ENCODE data around the gene ACOXL.
"Not testable (repeated sequence)": the region's sequence is repeated elsewhere in the genome, so short reads cannot be mapped to it uniquely, and the experiment has no call there.

ACOXL gene

GRCh38 chr2:110732422-110733413, at the start of gene ACOXL:
ACOXL (plus strand) TSS chr2:110732573; CDS start chr2:110768390, 35,817 bp downstream.
- no peak for FAIRE-seq

- FAIRE-seq: no peak
Observed at GRCh38 chr2:110682872-110683271, 49.5 kb upstream of the ACOXL start.

- FAIRE-seq: not testable (repeated sequence)
Observed at GRCh38 chr2:110687775-110688484, 44.4 kb upstream of the ACOXL start.

GRCh38 chr2:110688594-110689091, 43.7 kb upstream of the ACOXL start:
- no peak for FAIRE-seq

- no peak for FAIRE-seq
Observed at GRCh38 chr2:110690083-110690965, 42.0 kb upstream of the ACOXL start.

- FAIRE-seq: no peak
Observed at GRCh38 chr2:110691612-110692258, 40.6 kb upstream of the ACOXL start.

- not testable (repeated sequence) for FAIRE-seq
Observed at GRCh38 chr2:110695146-110695898, 37.1 kb upstream of the ACOXL start.

GRCh38 chr2:110698253-110698652, 34.1 kb upstream of the ACOXL start:
- FAIRE-seq: not testable (repeated sequence)

GRCh38 chr2:110702514-110703380, 29.6 kb upstream of the ACOXL start:
- no peak for FAIRE-seq

GRCh38 chr2:110707386-110707965, 24.9 kb upstream of the ACOXL start:
- no peak for FAIRE-seq

GRCh38 chr2:110708455-110708854, 23.9 kb upstream of the ACOXL start:
- FAIRE-seq: no peak

GRCh38 chr2:110712737-110713136, 19.6 kb upstream of the ACOXL start:
- no peak for FAIRE-seq

- no peak for FAIRE-seq
Observed at GRCh38 chr2:110713513-110714362, 18.6 kb upstream of the ACOXL start.

GRCh38 chr2:110714452-110715224, 17.7 kb upstream of the ACOXL start:
- peak; percentile 72 for FAIRE-seq

- no peak for FAIRE-seq
Observed at GRCh38 chr2:110716959-110717645, 15.3 kb upstream of the ACOXL start.

- FAIRE-seq: no peak
Observed at GRCh38 chr2:110717734-110718133, 14.6 kb upstream of the ACOXL start.

- FAIRE-seq: no peak
Observed at GRCh38 chr2:110718382-110718781, 14.0 kb upstream of the ACOXL start.
